CD4-positive, alpha-beta T cell treated with Interleukin-12 subunit alpha and Interleukin-12 subunit beta, for 1 hour (primary cell): ENCODE measurements around the gene MSANTD2.

ENCODE experiments used
- DNase-seq: peaks from one replicate; pipeline ENCODE4 v3.0.0-alpha.2; 2020

Gene MSANTD2

DNA sequence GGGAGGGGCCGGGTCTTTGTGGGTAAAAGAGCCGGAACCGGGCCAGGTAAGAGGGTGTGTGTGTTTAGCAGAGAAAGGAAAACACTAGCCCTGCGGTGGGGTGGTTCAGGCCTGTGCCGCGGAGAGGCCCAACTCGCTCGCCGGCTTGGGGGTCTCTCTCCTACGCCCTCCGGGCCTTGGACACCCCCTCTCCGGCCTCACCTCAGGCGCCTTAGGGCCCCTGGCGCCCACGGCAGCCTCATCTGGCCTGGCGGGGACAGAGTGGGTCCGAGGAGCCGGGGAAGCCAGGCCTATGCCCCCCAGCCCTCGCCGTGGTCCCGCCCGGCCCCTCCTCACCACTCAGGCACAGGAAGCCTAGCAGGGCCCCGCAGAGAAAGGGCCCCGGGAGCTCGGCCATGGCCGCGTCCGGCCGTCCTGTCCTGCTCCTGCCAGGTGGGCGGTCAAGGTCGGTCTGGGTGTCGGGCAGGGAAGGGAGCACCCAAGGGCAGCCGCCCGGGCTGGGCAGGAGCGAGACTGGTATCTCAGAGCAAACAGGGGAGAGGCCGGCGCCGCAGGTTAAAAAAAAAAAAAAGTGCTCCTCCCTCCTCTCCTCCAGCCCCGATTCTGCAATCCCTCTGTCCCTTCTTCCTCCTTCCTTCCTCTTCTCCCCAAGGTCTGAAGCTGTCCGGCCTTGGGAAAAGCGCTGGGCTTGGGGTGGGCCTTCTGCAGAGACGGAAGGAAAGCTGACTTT lies 48.3 kb downstream of the MSANTD2 start, which contains the start of gene VSIG2:
Gene VSIG2, minus strand, starts transcription at position 515 of the 730 bp plus-strand sequence. Its CDS starts 118 bp downstream, at position 397.
- DNase-seq: no peak

GRCh38 chr11:124751391-124751740 lies 48.8 kb downstream of the MSANTD2 start:
- DNase-seq: no peak

DNA sequence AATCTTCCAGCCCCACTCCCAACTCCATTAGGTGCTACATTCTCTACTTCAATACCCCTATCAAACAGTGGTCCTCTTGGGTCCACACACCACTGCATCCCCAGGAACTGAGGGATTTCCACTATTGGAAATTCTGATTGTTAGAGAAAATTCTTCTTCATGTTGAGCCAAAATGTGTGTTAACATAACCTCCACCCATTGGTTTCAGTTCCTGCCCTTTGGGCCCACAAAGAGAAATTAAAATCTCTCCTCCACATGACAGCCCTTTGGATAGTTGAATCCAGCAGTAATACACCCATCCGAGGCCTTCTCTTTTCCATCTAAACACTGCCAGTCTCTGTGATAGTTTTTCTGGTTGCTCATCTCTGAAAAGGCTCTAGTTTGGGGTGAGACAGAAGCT lies 50.3 kb downstream of the MSANTD2 start:
- DNase-seq: no peak

- no peak for DNase-seq
Observed at GRCh38 chr11:124748481-124749343, 51.5 kb downstream of the MSANTD2 start.

GRCh38 chr11:124748100-124748418 lies 52.1 kb downstream of the MSANTD2 start:
- no peak for DNase-seq

- DNase-seq: no peak
Observed at GRCh38 chr11:124747406-124748099, 52.7 kb downstream of the MSANTD2 start.

- peak; percentile 85 for DNase-seq
Observed at GRCh38 chr11:124746621-124747243, 53.5 kb downstream of the MSANTD2 start.

- peak; percentile 33 for DNase-seq
Observed at GRCh38 chr11:124745835-124746620, 54.2 kb downstream of the MSANTD2 start.

DNA sequence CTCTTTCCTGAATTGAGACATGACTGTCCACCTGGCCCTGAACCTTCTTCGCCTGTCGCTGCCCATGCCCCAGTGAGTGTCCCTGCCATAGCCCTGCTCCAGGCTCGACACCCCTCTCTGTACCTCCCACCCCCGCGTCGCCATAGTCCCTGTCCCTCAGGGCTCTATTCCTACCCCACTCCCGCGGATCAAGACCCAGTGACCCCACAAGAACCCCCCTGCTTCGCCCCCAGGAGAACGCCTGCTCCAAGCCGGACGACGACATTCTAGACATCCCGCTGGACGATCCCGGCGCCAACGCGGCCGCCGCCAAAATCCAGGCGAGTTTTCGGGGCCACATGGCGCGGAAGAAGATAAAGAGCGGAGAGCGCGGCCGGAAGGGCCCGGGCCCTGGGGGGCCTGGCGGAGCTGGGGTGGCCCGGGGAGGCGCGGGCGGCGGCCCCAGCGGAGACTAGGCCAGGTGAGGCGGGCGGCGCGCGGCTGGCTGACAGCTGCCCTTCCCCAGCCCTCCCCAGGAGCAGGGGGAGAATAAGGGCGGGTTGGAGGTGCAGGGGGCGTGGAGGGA lies 54.9 kb downstream of the MSANTD2 start:
- no peak for DNase-seq

DNA sequence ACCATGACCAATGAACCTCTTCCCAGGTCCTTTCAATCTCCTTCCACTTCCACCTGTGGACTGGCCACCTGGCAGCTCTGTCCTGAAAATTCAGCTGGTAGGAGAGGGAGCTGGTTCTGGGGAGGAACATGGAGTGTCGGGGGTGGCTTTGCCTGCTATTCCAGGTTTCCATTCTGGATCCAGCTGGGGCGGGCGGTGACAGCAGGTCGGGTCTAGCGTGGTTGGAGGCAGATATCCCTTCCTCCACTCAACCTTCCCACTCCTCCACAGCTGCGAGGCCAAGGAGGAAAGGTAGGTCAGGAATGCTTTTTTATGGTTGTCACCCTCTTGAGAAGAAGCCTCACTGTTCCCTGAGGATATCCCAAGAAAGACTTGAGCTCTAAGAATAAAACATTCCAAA lies 57.2 kb downstream of the MSANTD2 start:
- DNase-seq: no peak

- DNase-seq: no peak
Observed at GRCh38 chr11:124742555-124742954, 57.7 kb downstream of the MSANTD2 start.

- DNase-seq: peak; percentile 64
Observed at GRCh38 chr11:124740277-124740882, 59.8 kb downstream of the MSANTD2 start.

DNA sequence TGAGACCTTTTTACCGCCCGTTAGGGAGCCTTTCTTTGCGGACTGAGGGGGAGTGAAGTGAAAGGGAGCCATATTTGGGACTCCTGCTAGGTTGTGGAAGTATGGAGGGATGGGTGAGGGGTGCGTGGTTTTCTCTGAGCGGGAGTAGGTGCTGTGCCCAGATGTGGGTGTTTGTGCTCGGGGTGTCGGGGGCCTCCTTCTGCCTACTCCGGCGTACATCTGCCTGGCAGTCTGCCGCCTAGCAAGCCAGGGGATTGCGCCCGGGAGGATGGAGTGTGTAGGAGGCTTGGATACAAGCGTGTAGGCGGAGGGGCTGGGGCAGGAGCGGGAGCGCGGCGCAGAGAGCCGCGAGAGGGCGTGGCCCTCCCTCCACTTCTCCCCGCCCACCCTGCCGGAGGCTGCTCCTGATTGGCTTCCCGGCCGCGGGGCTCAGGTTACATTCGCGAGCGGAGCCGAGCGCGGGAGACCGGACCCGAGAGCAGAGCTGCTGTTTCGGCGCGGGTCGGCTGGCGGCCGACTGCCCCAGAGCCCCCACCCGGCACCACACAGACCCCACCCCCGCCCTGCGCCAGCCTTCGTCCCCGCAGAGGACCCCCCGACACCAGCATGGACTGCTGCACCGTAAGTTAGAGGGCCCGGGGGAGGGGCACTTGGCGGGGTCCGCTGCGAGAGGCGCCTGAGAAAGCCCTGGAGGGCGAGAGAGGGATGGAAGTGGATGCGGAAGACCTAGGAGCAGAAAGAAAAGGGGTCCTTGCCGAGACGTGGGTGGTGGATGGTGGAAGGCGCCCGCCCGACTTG lies 60.5 kb downstream of the MSANTD2 start, which contains the start of gene NRGN:
Gene NRGN, plus strand, starts transcription at position 464 of the 798 bp plus-strand sequence. Its CDS starts 143 bp downstream, at position 607.
- peak; percentile 85 for DNase-seq

GRCh38 chr11:124738713-124739478 lies 61.3 kb downstream of the MSANTD2 start:
- DNase-seq: no peak

DNA sequence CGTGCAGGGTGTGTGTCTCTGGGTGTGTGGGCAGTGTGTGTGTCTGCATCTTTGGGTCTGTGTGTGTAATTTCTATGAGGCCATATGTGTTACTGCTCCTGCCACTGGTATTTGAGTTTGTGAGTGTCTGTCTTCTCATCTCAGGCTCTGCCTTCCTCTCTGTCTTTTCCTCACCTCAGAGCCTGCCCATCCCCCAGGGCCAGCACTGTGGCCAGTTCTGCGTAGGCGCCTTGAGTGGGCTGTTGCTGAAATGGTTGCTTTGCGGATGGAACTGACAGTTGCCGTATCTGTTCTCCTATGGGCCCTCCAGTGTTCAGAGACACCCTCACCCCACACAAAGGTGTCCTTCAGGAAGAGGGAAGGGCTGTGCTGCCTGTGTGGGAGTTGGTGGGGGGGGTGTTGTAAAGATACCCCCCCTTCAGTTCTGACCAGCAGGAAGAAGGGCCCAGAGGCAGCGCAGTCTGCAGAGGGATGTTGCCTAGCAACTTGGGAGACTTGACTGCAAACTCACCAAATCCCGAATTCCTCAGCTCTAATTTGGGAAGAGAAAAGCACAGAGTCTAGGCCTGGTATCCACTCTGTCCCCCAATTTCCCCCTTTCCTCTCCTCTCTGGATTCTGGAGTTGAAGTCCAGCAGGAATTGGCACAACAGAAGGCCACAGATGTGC lies 62.4 kb downstream of the MSANTD2 start:
- DNase-seq: no peak

DNA sequence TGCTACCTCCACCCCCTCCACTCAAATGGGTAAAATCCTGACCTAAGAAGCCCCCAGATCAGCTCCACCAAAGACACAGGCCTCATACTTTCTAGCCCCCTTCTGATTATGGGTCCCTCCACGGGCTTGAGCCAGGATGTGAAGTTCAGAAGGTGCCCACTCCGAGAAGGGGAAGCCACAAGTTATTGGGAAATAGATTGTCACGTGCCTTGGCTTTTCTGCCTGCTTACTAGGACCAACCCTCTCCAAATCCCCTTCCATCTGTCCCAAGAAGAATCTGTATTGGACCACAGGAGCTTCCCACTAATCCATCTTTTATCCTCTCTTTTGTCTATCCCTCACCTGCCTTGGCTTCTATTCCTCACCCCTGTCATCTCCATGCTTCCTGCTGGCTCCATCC lies 63.5 kb downstream of the MSANTD2 start:
- no peak for DNase-seq

- no peak for DNase-seq
Observed at GRCh38 chr11:124732230-124732629, 68.0 kb downstream of the MSANTD2 start.

- DNase-seq: no peak
Observed at GRCh38 chr11:124729571-124729970, 70.6 kb downstream of the MSANTD2 start.

- DNase-seq: no peak
Observed at GRCh38 chr11:124728134-124728533, 72.1 kb downstream of the MSANTD2 start.
